NCI-H2081 (cell line): Measurements from ENCODE around the gene SPDYC.
A peak's percentile ranks its signal among the peaks of the same experiment; 100 is the strongest.
"Not testable (repeated sequence)": the region's sequence is repeated elsewhere in the genome, so short reads cannot be mapped to it uniquely, and the experiment has no call there.

ENCODE experiments used
- DNase-seq, 2 experiments: peaks; one replicate each; lab custom pipeline; 2025; lab: John Stamatoyannopoulos, UW

Gene SPDYC

GRCh38 chr11:65134240-65134951, 35.6 kb upstream of the SPDYC start, which contains the start of gene SYVN1:
Gene SYVN1, minus strand, starts transcription at chr11:65134519. Its CDS starts 918 bp downstream, at chr11:65133601.
- DNase-seq: peak; percentile 86 to 91

GRCh38 chr11:65134952-65135632, 34.9 kb upstream of the SPDYC start:
- DNase-seq: peak; percentile 95 to 98

- no peak for DNase-seq
Observed at GRCh38 chr11:65135633-65136145, 34.3 kb upstream of the SPDYC start.

- DNase-seq: no peak
Observed at GRCh38 chr11:65136515-65137096, 33.4 kb upstream of the SPDYC start.

- no peak for DNase-seq
Observed at GRCh38 chr11:65141896-65142494, 28.0 kb upstream of the SPDYC start.

GRCh38 chr11:65147352-65148075, 22.5 kb upstream of the SPDYC start:
- no peak for DNase-seq

GRCh38 chr11:65148657-65149056, 21.4 kb upstream of the SPDYC start:
- DNase-seq: no peak

GRCh38 chr11:65150131-65150508, 19.9 kb upstream of the SPDYC start:
- not testable (repeated sequence) for DNase-seq

GRCh38 chr11:65150509-65151299, 19.3 kb upstream of the SPDYC start:
- DNase-seq: peak; percentile 4 to 25

GRCh38 chr11:65151331-65151899, 18.6 kb upstream of the SPDYC start:
- DNase-seq: no peak

- DNase-seq: no peak
Observed at GRCh38 chr11:65152122-65152521, 17.9 kb upstream of the SPDYC start.

GRCh38 chr11:65156256-65156655, 13.8 kb upstream of the SPDYC start:
- no peak for DNase-seq

- DNase-seq: no peak
Observed at GRCh38 chr11:65156926-65157325, 13.1 kb upstream of the SPDYC start.

GRCh38 chr11:65157336-65157735, 12.7 kb upstream of the SPDYC start:
- no peak for DNase-seq

GRCh38 chr11:65159012-65159411, 11.0 kb upstream of the SPDYC start:
- DNase-seq: no peak

- no peak for DNase-seq
Observed at GRCh38 chr11:65160643-65161042, 9.4 kb upstream of the SPDYC start.

GRCh38 chr11:65163684-65164083, 6.3 kb upstream of the SPDYC start:
- no peak for DNase-seq

- no peak for DNase-seq
Observed at GRCh38 chr11:65165410-65166317, 4.4 kb upstream of the SPDYC start.

- no peak for DNase-seq
Observed at GRCh38 chr11:65166893-65167292, 3.1 kb upstream of the SPDYC start.

GRCh38 chr11:65167656-65168055, 2.4 kb upstream of the SPDYC start:
- no peak for DNase-seq
